ENCODE data around the gene SLC29A3. TPM values are rescaled to one million over a fixed set of nuclear protein-coding genes. Genes with fewer than 3 reads are reported as not detected.

The SLC29A3 gene
- total RNA-seq, 3 donors from 2014 or later, result 5.6 to 12.0 (median 6.2) TPM

- Histone ChIP-seq H3K36me3 (no peaks in the 10 kb centered on the region), H3K4me1 (peaks cover 0 to 8% of the 10 kb centered on the region in 2 donors), H3K9me3 (no peaks in the 10 kb centered on the region), H3K4me3 (no peak overlapping the region), H3K27ac (no peak overlapping the region), H3K27me3 (no peaks in the 10 kb centered on the region)
- intact Hi-C loops (cut with DNase I; ENCODE audit: low total_unique reads), result no loop called here
- no peak for DNase-seq (ENCODE audit: low spot score in 2 of 2)
- TF ChIP-seq CTCF (IDR thresholded peaks at IDR 0.05) (no peak), POLR2AphosphoS5 (IDR thresholded peaks at IDR 0.05) (no peak), POLR2A (IDR thresholded peaks at IDR 0.05) (no peak)
Observed at GRCh38 chr10:71324743-71325142, 5.7 kb downstream of the SLC29A3 start.

- Histone ChIP-seq H3K27ac (no peak overlapping the region), H3K4me3 (no peak overlapping the region), H3K9me3 (no peaks in the 10 kb centered on the region), H3K36me3 (no peaks in the 10 kb centered on the region), H3K27me3 (no peaks in the 10 kb centered on the region), H3K4me1 (peaks cover 0 to 3% of the 10 kb centered on the region in 2 donors)
- no peak for TF ChIP-seq POLR2AphosphoS5 (IDR thresholded peaks at IDR 0.05)
- TF ChIP-seq POLR2A (IDR thresholded peaks at IDR 0.05), result no peak
- no peak for TF ChIP-seq CTCF (IDR thresholded peaks at IDR 0.05)
- DNase-seq (ENCODE audit: low spot score in 2 of 2), result no peak
- intact Hi-C loops (cut with DNase I; ENCODE audit: low total_unique reads), result no loop called here
Observed at GRCh38 chr10:71325267-71325666, 6.2 kb downstream of the SLC29A3 start.

GRCh38 chr10:71326464-71326881, 7.4 kb downstream of the SLC29A3 start:
- Histone ChIP-seq H3K9me3 (no peaks in the 10 kb centered on the region), H3K27me3 (no peaks in the 10 kb centered on the region), H3K4me1 (no peaks in the 10 kb centered on the region), H3K36me3 (no peaks in the 10 kb centered on the region), H3K27ac (no peak overlapping the region), H3K4me3 (no peak overlapping the region)
- DNase-seq (ENCODE audit: low spot score in 2 of 2), result peak in 1 of 2 donors; percentile 63
- TF ChIP-seq POLR2A (IDR thresholded peaks at IDR 0.05) (no peak), POLR2AphosphoS5 (IDR thresholded peaks at IDR 0.05) (no peak), CTCF (IDR thresholded peaks at IDR 0.05) (no peak)
- intact Hi-C loops (cut with DNase I; ENCODE audit: low total_unique reads), result no loop called here

- no peak overlapping the region for H3K4me3 ChIP-seq
- TF ChIP-seq POLR2A (IDR thresholded peaks at IDR 0.05), result no peak
- no peak for TF ChIP-seq POLR2AphosphoS5 (IDR thresholded peaks at IDR 0.05)
- TF ChIP-seq CTCF (IDR thresholded peaks at IDR 0.05), result no peak
- H3K9me3 ChIP-seq, result no peaks in the 10 kb centered on the region
- H3K27ac ChIP-seq, result no peak overlapping the region
- peaks cover 0 to 7% of the 10 kb centered on the region in 2 donors for H3K4me1 ChIP-seq
- intact Hi-C loops (cut with DNase I; ENCODE audit: low total_unique reads), result loop anchor here (5.0 kb wide), 1 partner anchor 516 kb away; no protein-coding TSS in a partner anchor
- H3K27me3 ChIP-seq, result no peaks in the 10 kb centered on the region
- no peak for DNase-seq (ENCODE audit: low spot score in 2 of 2)
- no peaks in the 10 kb centered on the region for H3K36me3 ChIP-seq
Observed at GRCh38 chr10:71330789-71331404, 11.8 kb downstream of the SLC29A3 start.

- peak in 1 of 2 donors; percentile 44 for DNase-seq (ENCODE audit: low spot score in 2 of 2)
- H3K36me3 ChIP-seq, result no peaks in the 10 kb centered on the region
- intact Hi-C loops (cut with DNase I; ENCODE audit: low total_unique reads), result loop anchor here (5.0 kb wide), 1 partner anchor 516 kb away; no protein-coding TSS in a partner anchor
Observed at GRCh38 chr10:71331736-71332135, 12.7 kb downstream of the SLC29A3 start.

More at GRCh38 chr10:71331736-71332135, 12.7 kb downstream of the SLC29A3 start:
- H3K27me3 ChIP-seq, result no peaks in the 10 kb centered on the region
- TF ChIP-seq POLR2AphosphoS5 (IDR thresholded peaks at IDR 0.05), result no peak
- TF ChIP-seq POLR2A (IDR thresholded peaks at IDR 0.05), result no peak
- no peak for TF ChIP-seq CTCF (IDR thresholded peaks at IDR 0.05)
- peaks cover 0 to 7% of the 10 kb centered on the region in 2 donors for H3K4me1 ChIP-seq
- no peak overlapping the region for H3K4me3 ChIP-seq
- H3K27ac ChIP-seq, result no peak overlapping the region
- H3K9me3 ChIP-seq, result no peaks in the 10 kb centered on the region

Data from breast epithelium (tissue), 4 donors.